T1000 (cell line): ENCODE measurements around the gene NOTCH1.
A peak's percentile ranks its signal among the peaks of the same experiment; 100 is the strongest.
"Not testable (repeated sequence)": the region's sequence is repeated elsewhere in the genome, so short reads cannot be mapped to it uniquely, and the experiment has no call there.

ENCODE experiments used
- DNase-seq: peaks from one replicate; lab custom pipeline; 2025; ENCODE audit warnings: mixed read lengths; lab: John Stamatoyannopoulos, UW

NOTCH1 gene

GRCh38 chr9:136545965-136546696, at the start of gene NOTCH1:
NOTCH1 (minus strand) TSS chr9:136546048; CDS start chr9:136545786, 262 bp downstream.
- DNase-seq, result peak; percentile 69

- DNase-seq, result no peak
These were observed 48.6 kb upstream of the NOTCH1 start for GRCh38 chr9:136594492-136594891.

- DNase-seq, result no peak
These were observed 47.7 kb upstream of the NOTCH1 start for GRCh38 chr9:136593581-136593980.

GRCh38 chr9:136592666-136593065, 46.8 kb upstream of the NOTCH1 start:
- DNase-seq, result no peak

- no peak for DNase-seq
These were observed 45.2 kb upstream of the NOTCH1 start for GRCh38 chr9:136590821-136591752.

GRCh38 chr9:136589766-136590763, 44.2 kb upstream of the NOTCH1 start:
- DNase-seq, result no peak

GRCh38 chr9:136588663-136589464, 43.0 kb upstream of the NOTCH1 start:
- no peak for DNase-seq

- DNase-seq, result no peak
These were observed 42.3 kb upstream of the NOTCH1 start for GRCh38 chr9:136587944-136588662.

GRCh38 chr9:136587145-136587943, 41.5 kb upstream of the NOTCH1 start:
- no peak for DNase-seq

GRCh38 chr9:136586391-136586953, 40.6 kb upstream of the NOTCH1 start:
- no peak for DNase-seq

- no peak for DNase-seq
These were observed 39.8 kb upstream of the NOTCH1 start for GRCh38 chr9:136585531-136586120.

- no peak for DNase-seq
These were observed 39.1 kb upstream of the NOTCH1 start for GRCh38 chr9:136584934-136585333.

GRCh38 chr9:136584401-136584932, 38.6 kb upstream of the NOTCH1 start:
- DNase-seq, result no peak

GRCh38 chr9:136582977-136583735, 37.3 kb upstream of the NOTCH1 start:
- DNase-seq, result no peak

- DNase-seq, result no peak
These were observed 36.0 kb upstream of the NOTCH1 start for GRCh38 chr9:136581614-136582447.

- DNase-seq, result not testable (repeated sequence)
These were observed 33.9 kb upstream of the NOTCH1 start for GRCh38 chr9:136579650-136580219.
